Activated T-cell treated with anti-CD3 and anti-CD28 coated beads, Interleukin-2, amount 50 U/mL, for 72 hours (primary cell): ENCODE measurements around the gene COLGALT1. TPM values are rescaled to one million over a fixed set of nuclear protein-coding genes. Genes with fewer than 3 reads are reported as not detected.

ENCODE experiments used
- ATAC-seq, 2 donors: fragments of 150-1000 bp; cut with Tn5 transposase; replicated peaks in 1 of 2; 2 replicates each; pipeline ENCODE4 v1.10.0; 2021; ENCODE audit warnings: moderate library complexity in 2 of 2, mild to moderate bottlenecking in 1 of 2
- DNase-seq, 2 donors: peaks; one replicate each; pipeline ENCODE4 v3.0.0; 2021 to 2022; ENCODE audit warnings: mixed read lengths in 1 of 2
- H3K27ac Mint-ChIP-seq: one replicate; pipeline ENCODE4 v1.8.0; 2022; ENCODE audit warnings: mild to moderate bottlenecking, moderate library complexity, mixed read lengths
- H3K27me3 Mint-ChIP-seq: one replicate; pipeline ENCODE4 v1.8.0; 2022; ENCODE audit warnings: low read depth, mixed read lengths
- H3K36me3 Mint-ChIP-seq, 2 donors: one replicate each; pipeline ENCODE4 v1.8.0; 2022; ENCODE audit warnings: mixed read lengths in 2 of 2, mild to moderate bottlenecking in 1 of 2; ENCODE audit not compliant: insufficient read depth in 2 of 2
- H3K4me1 Mint-ChIP-seq: one replicate; pipeline ENCODE4 v1.8.0; 2022; ENCODE audit warnings: low read depth, mixed read lengths
- H3K4me3 Mint-ChIP-seq, 2 donors: one replicate each; pipeline ENCODE4 v1.8.0; 2022; ENCODE audit warnings: mild to moderate bottlenecking in 2 of 2, mixed read lengths in 2 of 2, moderate library complexity in 2 of 2
- H3K9me3 Mint-ChIP-seq, 2 donors: one replicate each; pipeline ENCODE4 v1.8.0; 2022; ENCODE audit warnings: mixed read lengths in 2 of 2
- total RNA-seq, 2 donors: library from RNA; stranded (reverse); gene quantifications; one replicate each; pipeline ENCODE4 v1.2.3, GENCODE V29; 2022

Gene COLGALT1
- total RNA-seq, 2 donors from 2014 or later, result 38.3 to 46.3 TPM

DNA sequence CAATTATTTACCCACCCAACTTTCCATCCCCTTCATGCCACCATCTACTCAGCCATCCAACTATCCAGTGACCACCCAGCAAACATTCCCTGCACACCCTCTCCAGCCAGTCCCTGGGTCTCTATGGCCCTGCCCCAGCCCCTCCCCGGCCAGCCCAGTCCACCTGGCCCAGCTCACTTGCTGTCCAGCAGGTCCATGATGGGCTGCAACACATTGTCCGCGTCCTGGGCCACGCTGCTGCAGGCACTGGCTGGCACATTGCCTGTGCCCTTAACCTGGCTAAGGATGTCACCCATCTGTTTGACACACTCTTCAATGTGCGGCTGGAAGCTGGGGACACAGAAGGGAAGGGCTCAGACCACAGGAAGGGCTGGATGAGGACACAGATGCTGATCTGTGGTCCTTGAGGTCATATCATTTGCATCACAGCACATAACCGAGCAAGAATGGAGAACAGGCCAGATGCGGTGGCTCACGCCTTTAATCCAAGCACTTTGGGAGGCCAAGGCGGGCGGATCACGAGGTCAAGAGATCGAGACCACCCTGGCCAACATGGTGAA is 71.1 kb downstream of the COLGALT1 start:
- no peak for ATAC-seq
- no peak for DNase-seq
- peaks cover 5% of the 10 kb centered on the region for H3K4me1 Mint-ChIP-seq
- no peak overlapping the region for H3K27ac Mint-ChIP-seq
- H3K9me3 Mint-ChIP-seq, result peaks cover 0 to 2% of the 10 kb centered on the region in 2 donors
- H3K36me3 Mint-ChIP-seq, result peaks cover 0 to 1% of the 10 kb centered on the region in 2 donors
- H3K4me3 Mint-ChIP-seq, result no peak overlapping the region
- peaks cover 4% of the 10 kb centered on the region for H3K27me3 Mint-ChIP-seq

DNA sequence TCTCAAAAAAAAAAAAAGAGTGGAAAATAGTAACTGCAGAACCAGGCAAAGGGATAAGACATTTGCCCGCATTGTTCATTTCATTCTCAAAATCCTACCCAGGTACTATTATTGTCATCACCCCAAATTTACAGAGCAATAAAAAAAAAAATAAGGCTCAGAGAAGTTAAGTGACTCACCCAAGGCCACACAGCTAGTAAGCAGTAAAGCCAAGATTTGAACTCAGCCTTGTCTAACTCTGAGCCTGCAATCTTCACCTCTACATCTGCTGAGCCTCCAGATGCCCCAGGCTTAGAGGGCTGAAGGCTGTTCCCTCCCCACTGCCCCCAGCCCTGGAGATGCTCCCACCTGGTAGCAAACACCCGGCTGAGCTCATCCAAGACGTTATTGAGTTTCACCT is 71.7 kb downstream of the COLGALT1 start:
- DNase-seq (no peak), ATAC-seq (no peak)
- Mint-ChIP-seq H3K4me3 (no peak overlapping the region), H3K4me1 (peaks cover 5% of the 10 kb centered on the region), H3K9me3 (no peaks in the 10 kb centered on the region), H3K36me3 (no peaks in the 10 kb centered on the region), H3K27ac (no peak overlapping the region), H3K27me3 (no peaks in the 10 kb centered on the region)

DNA sequence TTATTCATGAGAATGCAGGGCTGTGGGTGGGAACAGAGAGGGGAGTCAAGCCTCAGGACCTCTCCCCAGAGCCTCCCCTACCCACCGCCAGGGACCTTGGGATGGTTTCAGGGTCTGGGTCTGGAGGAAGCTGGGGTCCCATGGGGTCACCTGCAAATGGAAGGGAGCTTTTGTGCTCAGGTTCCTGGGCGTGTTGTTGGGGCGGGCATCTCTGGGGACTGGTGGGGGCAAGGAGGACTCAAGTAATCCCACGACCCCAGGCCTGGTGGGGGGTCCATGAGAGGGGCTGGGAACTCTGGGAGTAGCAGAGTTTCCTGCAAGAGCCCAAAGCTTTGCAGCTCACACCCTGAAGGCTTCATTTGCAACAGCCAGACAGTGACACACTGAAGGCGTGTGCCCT is 72.5 kb downstream of the COLGALT1 start:
- H3K27ac Mint-ChIP-seq, result no peak overlapping the region
- H3K27me3 Mint-ChIP-seq, result no peaks in the 10 kb centered on the region
- ATAC-seq (no peak), DNase-seq (no peak)
- peaks cover 1% of the 10 kb centered on the region for H3K4me1 Mint-ChIP-seq
- H3K4me3 Mint-ChIP-seq, result no peak overlapping the region
- no peaks in the 10 kb centered on the region for H3K36me3 Mint-ChIP-seq
- no peaks in the 10 kb centered on the region for H3K9me3 Mint-ChIP-seq

DNA sequence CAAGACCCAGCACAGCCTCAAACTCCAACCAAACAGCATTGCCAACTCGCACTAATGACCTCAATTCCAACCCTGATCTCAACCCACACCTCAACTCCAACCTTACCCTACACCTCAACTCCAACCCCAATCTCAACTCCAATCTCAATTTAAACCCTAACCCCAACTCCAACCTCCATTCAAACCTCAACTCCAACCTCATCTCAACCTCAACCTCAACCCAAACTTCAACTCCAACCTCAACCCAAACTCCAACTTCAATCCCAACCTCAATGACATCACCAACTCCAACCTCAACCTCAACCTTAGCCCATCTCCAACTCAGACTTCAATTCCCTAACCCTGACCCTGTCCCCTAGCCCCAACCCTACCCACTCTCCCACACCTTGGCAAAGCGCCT is 74.3 kb downstream of the COLGALT1 start:
- no peak overlapping the region for H3K4me3 Mint-ChIP-seq
- ATAC-seq, result no peak
- H3K9me3 Mint-ChIP-seq, result no peaks in the 10 kb centered on the region
- H3K4me1 Mint-ChIP-seq, result no peaks in the 10 kb centered on the region
- DNase-seq, result no peak
- H3K27me3 Mint-ChIP-seq, result no peaks in the 10 kb centered on the region
- no peaks in the 10 kb centered on the region for H3K36me3 Mint-ChIP-seq
- no peak overlapping the region for H3K27ac Mint-ChIP-seq

DNA sequence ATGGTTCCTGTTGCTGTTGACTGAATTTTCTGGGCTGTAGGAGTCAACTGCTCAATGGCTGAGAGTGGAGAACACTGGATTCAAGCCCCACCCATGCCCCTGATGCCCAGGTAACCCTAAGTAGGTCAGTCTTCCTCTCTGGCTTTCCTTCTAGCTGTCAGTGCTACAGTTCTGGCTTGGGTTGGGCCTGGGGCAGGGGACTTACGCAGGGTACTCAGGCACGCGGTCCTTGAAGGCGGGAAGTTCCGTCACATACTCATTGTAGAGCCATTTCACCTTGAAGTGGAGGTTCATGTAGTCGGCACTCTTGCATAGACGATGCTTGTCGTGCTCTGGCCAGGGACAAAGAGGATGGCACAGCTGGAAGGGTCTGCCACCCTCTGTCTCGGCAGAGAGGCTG is 77.1 kb downstream of the COLGALT1 start:
- H3K4me1 Mint-ChIP-seq, result no peaks in the 10 kb centered on the region
- no peaks in the 10 kb centered on the region for H3K27me3 Mint-ChIP-seq
- H3K36me3 Mint-ChIP-seq, result no peaks in the 10 kb centered on the region
- DNase-seq, result no peak
- no peak for ATAC-seq
- no peak overlapping the region for H3K4me3 Mint-ChIP-seq
- H3K9me3 Mint-ChIP-seq, result no peaks in the 10 kb centered on the region
- no peak overlapping the region for H3K27ac Mint-ChIP-seq

Other genes starting within 250 kb of the COLGALT1 start
- 10 to 100 TPM; 75.0 to 75.8 TPM for gene MRPL34, start 249.8 kb upstream of the COLGALT1 start, total RNA-seq
- 10 to 100 TPM; 29.6 to 40.2 TPM for gene DDA1, start 246.1 kb upstream of the COLGALT1 start, total RNA-seq
- gene ANO8, start 220.8 kb upstream of the COLGALT1 start, total RNA-seq, result 10 to 100 TPM; 11.1 to 13.7 TPM
- gene GTPBP3, start 218.1 kb upstream of the COLGALT1 start, total RNA-seq, result 10 to 100 TPM; 26.0 to 39.1 TPM
- gene PLVAP, start 178.3 kb upstream of the COLGALT1 start, total RNA-seq, result not detected
- 1 to 10 TPM; 2.2 to 2.8 TPM for gene CCDC194, start 161.5 kb upstream of the COLGALT1 start, total RNA-seq
- 10 to 100 TPM; 40.9 to 75.0 TPM for gene BST2, start 150.0 kb upstream of the COLGALT1 start, total RNA-seq
- 10 to 100 TPM; 32.4 to 38.4 TPM for gene MVB12A, start 135.6 kb upstream of the COLGALT1 start, total RNA-seq
- not detected for gene TMEM221, start 107.0 kb upstream of the COLGALT1 start, total RNA-seq
- gene NXNL1, start 94.7 kb upstream of the COLGALT1 start, total RNA-seq, result not detected
- 1 to 10 TPM; 3.5 to 4.4 TPM for gene SLC27A1, start 85.1 kb upstream of the COLGALT1 start, total RNA-seq
- 10 to 100 TPM; 56.5 to 63.6 TPM for gene PGLS, start 44.0 kb upstream of the COLGALT1 start, total RNA-seq
- gene UNC13A, start 132.7 kb downstream of the COLGALT1 start, total RNA-seq, result under 1 TPM; 0.31 to 0.32 TPM
- 10 to 100 TPM; 59.5 to 69.9 TPM for gene MAP1S, start 163.8 kb downstream of the COLGALT1 start, total RNA-seq
- gene FCHO1, start 195.8 kb downstream of the COLGALT1 start, total RNA-seq, result 10 to 100 TPM; 70.8 to 93.9 TPM
- gene B3GNT3, start 239.5 kb downstream of the COLGALT1 start, total RNA-seq, result under 1 TPM in 1 of 2 donors, not detected in 1; 0.36 TPM